Lung (tissue), 12 donors: Measurements from ENCODE around the gene TOX2. TPM values are rescaled to one million over a fixed set of nuclear protein-coding genes. Genes with fewer than 3 reads are reported as not detected.

ENCODE experiments used
- ATAC-seq: fragments of 200-7000 bp; cut with Tn5 transposase; one replicate; pipeline ENCODE4 v1.9.1; 2020; ENCODE audit warnings: moderate number of reproducible peaks; ENCODE audit not compliant: insufficient read depth, low FRiP score
- DNase-seq, 3 donors: peaks; one replicate each; pipeline ENCODE4 v3.0.0-alpha.2; 2013 to 2017
- H3K27ac ChIP-seq, 2 donors: one replicate each; pipeline ENCODE4 v1.5.1; 2013; ENCODE audit warnings: mild to moderate bottlenecking in 2 of 2, moderate library complexity in 2 of 2, control low read depth in 1 of 2, inconsistent platforms in 1 of 2, low read depth in 1 of 2, low read length in 1 of 2
- H3K27me3 ChIP-seq, 3 donors: one replicate each; pipeline ENCODE4 v1.5.1; 2013; ENCODE audit warnings: low read length in 2 of 3; ENCODE audit not compliant: control insufficient read depth in 3 of 3, insufficient read depth in 3 of 3
- H3K36me3 ChIP-seq, 4 donors: one replicate each; pipeline ENCODE4 v1.5.1; 2013; ENCODE audit warnings: low read length in 4 of 4, mild to moderate bottlenecking in 1 of 4, moderate library complexity in 1 of 4; ENCODE audit not compliant: control insufficient read depth in 4 of 4, insufficient read depth in 4 of 4
- H3K4me1 ChIP-seq, 5 donors: one replicate each; pipeline ENCODE4 v1.5.1; 2013; ENCODE audit warnings: low read length in 5 of 5, mild to moderate bottlenecking in 2 of 5, moderate library complexity in 1 of 5; ENCODE audit not compliant: control insufficient read depth in 5 of 5, insufficient read depth in 5 of 5
- H3K4me3 ChIP-seq: one replicate; pipeline ENCODE4 v1.5.1; 2013; ENCODE audit warnings: mild to moderate bottlenecking, control low read depth, moderate library complexity
- H3K9ac ChIP-seq, 2 donors: one replicate each; pipeline ENCODE4 v1.5.1; 2013; ENCODE audit warnings: low read length in 2 of 2, control low read depth in 1 of 2; ENCODE audit not compliant: insufficient read depth in 1 of 2
- H3K9me3 ChIP-seq, 4 donors: one replicate each; pipeline ENCODE4 v1.5.1; 2013; ENCODE audit warnings: low read length in 3 of 4, mild to moderate bottlenecking in 1 of 4, moderate library complexity in 1 of 4; ENCODE audit not compliant: control insufficient read depth in 4 of 4, insufficient read depth in 3 of 4
- WGBS, 2 donors: extraction: QIAGEN DNeasy Blood & Tissue Kit; methylation state at CpG; one replicate each; pipeline ENCODE4 v1.1.7; 2013; 5-methylcytosine and 5-hydroxymethylcytosine counted together
- polyA plus RNA-seq, 2 donors: library from polyadenylated mRNA; stranded (reverse); fragments of 200-250 nt; gene quantifications; one replicate each; pipeline ENCODE4 v1.2.1, GENCODE V29; 2013
- total RNA-seq, 2 donors: library from RNA; depleted of rRNA in 1 of 2; stranded (reverse); fragments of >200 nt in 1 of 2; gene quantifications; one replicate each; pipeline ENCODE4 v1.2.1, GENCODE V29; 2014 to 2021
- TF ChIP-seq, protein P1 (sequence below): IDR thresholded peaks from 2 replicates; pipeline ENCODE4 v1.5.1; 2012; ENCODE audit warnings: mild to moderate bottlenecking; ENCODE audit errors: control extremely low read depth, extremely low read depth
- donor health status: control.
- donor health status: control.
- donor health status: Bipolar disorder and iron deficiency.
- donor health status: healthy.
- donor health status: DM: yes; HTN: yes; CAD: no.

The TOX2 gene
- total and polyA plus RNA-seq, 4 donors: 12.0 to 25.5 (median 16.6) TPM

DNA sequence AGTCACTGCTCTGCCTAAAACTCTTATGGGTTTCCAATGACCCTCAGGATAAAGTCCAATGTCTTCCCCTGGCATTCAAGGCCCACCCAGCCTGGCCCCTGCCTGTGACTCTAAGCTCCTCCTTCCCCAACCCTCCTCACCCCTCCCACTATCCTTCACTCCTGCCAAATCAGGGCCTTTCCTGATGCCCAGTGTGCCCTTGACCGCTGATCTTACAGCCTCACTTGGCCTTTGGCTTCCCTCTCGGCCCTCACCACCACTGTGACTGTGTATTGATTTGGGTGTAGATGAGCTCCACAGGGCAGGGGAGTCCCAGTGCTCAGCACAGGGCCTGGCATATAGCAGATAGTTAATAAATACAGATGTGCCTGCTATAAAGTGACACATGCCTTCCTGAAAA, 115.7 kb downstream of the TOX2 start:
- H3K36me3 ChIP-seq: peaks cover 0 to 6% (median 0%) of the 10 kb centered on the region in 4 donors
- ATAC-seq (no peak), DNase-seq (no peak)
- no peak overlapping the region for H3K9ac ChIP-seq
- WGBS, 2 donors: 91 to 92% methylated on average over 2 of the region's 2 CpGs
- peaks cover 0 to 2% (median 0%) of the 10 kb centered on the region in 5 donors for H3K4me1 ChIP-seq
- no peak overlapping the region for H3K4me3 ChIP-seq
- H3K27me3 ChIP-seq: peaks cover 0 to 2% (median 0%) of the 10 kb centered on the region in 3 donors
- peaks cover 0 to 3% (median 0%) of the 10 kb centered on the region in 4 donors for H3K9me3 ChIP-seq
- no peak overlapping the region for H3K27ac ChIP-seq
- TF ChIP-seq, protein P1, sequence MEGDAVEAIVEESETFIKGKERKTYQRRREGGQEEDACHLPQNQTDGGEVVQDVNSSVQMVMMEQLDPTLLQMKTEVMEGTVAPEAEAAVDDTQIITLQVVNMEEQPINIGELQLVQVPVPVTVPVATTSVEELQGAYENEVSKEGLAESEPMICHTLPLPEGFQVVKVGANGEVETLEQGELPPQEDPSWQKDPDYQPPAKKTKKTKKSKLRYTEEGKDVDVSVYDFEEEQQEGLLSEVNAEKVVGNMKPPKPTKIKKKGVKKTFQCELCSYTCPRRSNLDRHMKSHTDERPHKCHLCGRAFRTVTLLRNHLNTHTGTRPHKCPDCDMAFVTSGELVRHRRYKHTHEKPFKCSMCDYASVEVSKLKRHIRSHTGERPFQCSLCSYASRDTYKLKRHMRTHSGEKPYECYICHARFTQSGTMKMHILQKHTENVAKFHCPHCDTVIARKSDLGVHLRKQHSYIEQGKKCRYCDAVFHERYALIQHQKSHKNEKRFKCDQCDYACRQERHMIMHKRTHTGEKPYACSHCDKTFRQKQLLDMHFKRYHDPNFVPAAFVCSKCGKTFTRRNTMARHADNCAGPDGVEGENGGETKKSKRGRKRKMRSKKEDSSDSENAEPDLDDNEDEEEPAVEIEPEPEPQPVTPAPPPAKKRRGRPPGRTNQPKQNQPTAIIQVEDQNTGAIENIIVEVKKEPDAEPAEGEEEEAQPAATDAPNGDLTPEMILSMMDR: no peak

GRCh38 chr20:44031001-44031574, 116.4 kb downstream of the TOX2 start:
- DNase-seq (no peak), ATAC-seq (no peak)
- WGBS, 2 donors: 93 to 96% methylated on average over 14 of the region's 14 CpGs
- no peak overlapping the region for H3K4me3 ChIP-seq
- H3K27me3 ChIP-seq: peaks cover 0 to 2% (median 0%) of the 10 kb centered on the region in 3 donors
- peaks cover 0 to 2% (median 0%) of the 10 kb centered on the region in 5 donors for H3K4me1 ChIP-seq
- TF ChIP-seq, protein P1: no peak
- H3K9me3 ChIP-seq: peaks cover 0 to 3% (median 0%) of the 10 kb centered on the region in 4 donors
- no peak overlapping the region for H3K27ac ChIP-seq
- H3K36me3 ChIP-seq: peaks cover 0 to 6% (median 0%) of the 10 kb centered on the region in 4 donors
- H3K9ac ChIP-seq: no peak overlapping the region

DNA sequence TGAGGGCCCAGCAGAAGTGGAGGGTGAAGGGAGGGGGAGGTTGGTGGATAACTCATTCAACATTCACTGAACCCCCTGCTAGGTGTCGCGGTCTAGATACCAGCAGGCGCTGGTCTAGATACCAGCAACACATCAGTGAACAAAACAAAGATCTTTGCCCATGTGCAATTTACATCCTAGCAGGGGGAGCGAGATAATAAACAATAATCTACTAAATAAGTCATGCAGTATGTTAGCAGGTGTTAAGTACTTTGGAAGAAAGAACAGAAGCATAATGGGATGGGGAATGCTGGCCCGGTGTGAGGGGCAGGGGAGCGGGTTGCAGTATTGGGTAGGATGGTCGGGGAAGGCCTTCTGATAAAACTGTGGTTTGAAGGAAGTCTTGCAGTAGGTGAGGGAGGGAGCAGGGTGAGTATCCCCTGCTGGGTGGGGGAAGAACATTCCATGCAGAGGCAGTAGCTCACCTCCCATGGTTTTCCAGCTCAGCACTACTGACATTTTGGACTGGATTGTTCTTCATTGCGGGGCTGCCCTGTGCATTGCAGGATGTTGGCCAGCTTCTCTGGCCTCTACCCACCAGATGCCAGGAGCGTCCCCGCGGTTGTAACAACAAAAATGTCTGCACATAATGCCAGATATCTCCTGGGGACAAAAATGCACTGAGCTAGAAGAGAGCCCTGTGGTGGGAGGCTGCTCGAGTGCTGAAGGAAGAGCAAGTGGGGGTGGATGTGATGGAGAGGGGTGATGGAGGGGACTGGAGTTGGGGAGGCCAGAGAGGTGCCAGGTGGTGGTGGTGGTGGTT, 117.3 kb downstream of the TOX2 start:
- Histone ChIP-seq H3K4me1 (peaks cover 0 to 2% (median 0%) of the 10 kb centered on the region in 5 donors), H3K9me3 (peaks cover 0 to 3% (median 0%) of the 10 kb centered on the region in 4 donors), H3K36me3 (peaks cover 0 to 6% (median 0%) of the 10 kb centered on the region in 4 donors), H3K27me3 (peaks cover 0 to 2% (median 0%) of the 10 kb centered on the region in 3 donors), H3K4me3 (no peak overlapping the region), H3K27ac (no peak overlapping the region), H3K9ac (no peak overlapping the region)
- no peak for DNase-seq
- whole genome bisulfite sequencing, 2 donors: 87 to 89% methylated on average over 12 of the region's 12 CpGs
- ATAC-seq: no peak
- TF ChIP-seq, protein P1: no peak
